CD4-positive, alpha-beta T cell treated with Interleukin-21 for 1 hour (primary cell): Measurements from ENCODE around the gene SULT1C4.

Source experiments
- DNase-seq: peaks from one replicate; pipeline ENCODE4 v3.0.0-alpha.2; 2020

The SULT1C4 gene

DNA sequence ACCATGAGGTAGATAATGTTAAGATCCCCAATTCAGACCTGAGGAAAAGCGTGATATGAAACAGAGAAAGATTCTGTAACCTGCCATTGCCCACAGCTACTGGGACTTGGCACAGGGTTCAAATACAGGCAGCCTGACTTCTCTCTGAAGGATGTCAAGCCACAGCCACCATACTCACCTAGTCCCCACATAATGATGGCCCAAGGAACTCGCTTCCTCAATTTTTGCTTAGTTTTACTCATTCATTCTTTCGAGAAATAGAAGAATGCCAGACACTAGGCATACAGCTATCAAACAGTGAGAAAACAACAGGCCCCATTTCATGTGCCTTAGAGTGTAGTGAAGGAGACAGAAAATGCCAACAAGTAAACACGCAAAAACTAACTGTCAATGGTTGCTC, 980 bp upstream of the SULT1C4 start:
- DNase-seq: no peak

DNA sequence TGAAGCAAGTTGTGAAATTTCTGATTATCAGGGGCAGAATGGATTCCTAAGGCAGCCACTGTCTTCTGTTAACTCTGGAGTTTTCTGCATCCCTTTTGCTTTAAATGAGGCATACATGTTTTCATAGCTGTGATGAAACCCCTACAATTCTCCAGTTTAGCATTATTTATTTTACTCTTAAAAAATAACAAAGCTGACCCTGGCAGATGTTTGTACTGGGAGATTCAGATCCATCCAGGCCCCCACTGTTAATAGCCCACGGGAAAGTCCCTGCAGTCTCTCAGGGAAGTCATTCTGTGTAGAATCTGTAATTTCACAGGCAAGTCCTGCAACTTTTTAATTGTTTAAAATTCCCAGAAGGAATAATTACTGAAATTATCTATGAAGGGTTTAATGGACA, 353 bp upstream of the SULT1C4 start:
- DNase-seq: no peak

DNA sequence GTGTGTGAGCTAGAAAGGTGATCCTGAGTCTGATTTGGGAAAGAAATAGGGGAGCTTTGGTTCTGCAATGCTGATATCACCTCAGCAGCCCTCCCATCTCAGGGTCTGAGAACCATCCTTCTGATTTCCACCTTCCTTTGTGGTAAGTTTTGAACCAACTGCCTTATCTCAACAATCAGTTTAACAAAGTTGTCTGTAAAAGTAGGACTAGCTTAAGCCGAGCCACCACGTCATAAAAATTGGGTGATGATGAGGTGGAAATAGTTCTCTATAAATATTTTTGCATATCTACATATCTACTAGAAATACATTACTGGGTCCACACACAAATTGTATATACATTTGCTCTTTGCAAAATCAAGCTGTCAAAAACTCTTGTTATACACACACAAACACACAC, 1.1 kb downstream of the SULT1C4 start:
- DNase-seq: no peak

DNA sequence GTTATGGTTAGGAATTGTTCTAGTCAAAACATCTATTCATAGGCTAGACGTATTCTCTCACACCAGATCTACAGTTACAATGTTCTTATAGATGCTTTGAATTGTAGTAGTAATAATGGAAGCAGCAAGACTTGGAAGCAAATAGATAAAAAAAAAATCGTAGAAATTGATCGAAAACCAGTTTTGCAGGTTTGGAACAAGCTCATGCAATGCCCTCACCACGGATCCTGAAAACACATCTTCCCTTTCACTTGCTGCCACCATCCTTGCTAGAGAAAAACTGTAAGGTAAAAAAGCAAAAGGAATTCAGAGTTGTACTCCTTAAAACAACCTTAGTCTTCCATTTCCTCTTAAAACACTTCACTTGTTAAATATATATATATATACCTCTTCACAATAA, 4.4 kb downstream of the SULT1C4 start:
- no peak for DNase-seq

DNA sequence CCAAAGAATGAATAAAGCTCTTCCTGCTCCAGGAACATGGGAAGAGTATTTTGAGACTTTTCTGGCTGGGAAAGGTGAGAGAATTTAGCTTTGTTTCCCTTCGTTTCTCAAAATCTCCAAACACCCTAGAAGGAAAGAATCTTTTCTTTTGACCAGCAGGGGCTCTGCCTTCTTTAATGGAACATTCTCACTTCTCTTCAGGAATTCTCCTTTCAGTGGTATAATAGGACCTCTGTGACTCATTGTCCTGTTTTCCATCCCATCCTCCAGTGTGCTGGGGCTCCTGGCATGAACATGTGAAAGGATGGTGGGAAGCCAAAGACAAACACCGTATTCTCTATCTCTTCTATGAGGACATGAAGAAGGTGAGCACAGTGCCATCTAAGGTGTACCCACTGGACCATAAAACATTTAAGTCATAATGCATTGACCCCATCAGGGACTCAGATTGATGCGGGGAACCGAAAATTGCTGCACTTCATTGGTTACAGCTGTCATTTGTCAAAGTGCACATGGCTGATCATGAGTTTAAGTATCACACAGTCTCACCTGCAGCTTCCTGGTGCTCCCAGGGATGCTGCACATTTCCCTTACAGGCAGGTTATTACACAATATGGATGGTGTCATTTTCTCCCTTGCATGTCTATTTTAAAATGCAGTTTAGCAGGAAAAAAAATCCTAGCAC, 5.5 kb downstream of the SULT1C4 start:
- no peak for DNase-seq

DNA sequence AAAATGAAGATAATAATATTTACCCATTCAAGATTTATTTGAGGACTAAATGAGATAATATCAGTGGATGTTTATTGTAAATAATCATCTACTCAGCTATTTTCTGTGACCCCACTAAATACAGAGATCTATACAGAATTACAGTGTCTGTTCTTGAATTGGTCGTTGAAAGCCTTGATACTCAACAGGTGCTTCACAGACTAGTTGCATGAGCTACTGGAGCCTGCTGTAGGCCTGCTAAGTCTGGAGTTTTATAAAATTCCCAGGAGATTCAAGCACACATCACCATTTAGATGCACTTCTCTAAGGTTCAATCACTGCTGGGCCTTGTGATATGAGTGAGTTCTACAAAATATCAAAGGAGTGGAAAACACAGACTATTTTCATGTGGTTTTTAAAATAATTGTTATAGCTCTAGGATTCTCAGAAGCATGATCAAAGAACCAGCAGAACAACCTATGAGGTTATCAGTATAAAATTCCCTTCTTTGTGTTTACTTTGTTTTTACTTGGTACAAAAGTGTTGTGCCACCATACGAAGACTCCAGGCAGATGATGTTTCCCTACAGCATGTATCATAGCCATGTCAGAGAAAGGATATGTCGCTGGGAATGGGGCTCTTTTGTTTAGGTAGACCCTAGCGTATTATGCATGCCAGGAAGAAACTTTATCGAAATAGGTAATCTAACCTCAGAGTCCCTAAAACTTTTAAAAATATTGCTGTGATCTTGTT, 7.1 kb downstream of the SULT1C4 start:
- DNase-seq: no peak

DNA sequence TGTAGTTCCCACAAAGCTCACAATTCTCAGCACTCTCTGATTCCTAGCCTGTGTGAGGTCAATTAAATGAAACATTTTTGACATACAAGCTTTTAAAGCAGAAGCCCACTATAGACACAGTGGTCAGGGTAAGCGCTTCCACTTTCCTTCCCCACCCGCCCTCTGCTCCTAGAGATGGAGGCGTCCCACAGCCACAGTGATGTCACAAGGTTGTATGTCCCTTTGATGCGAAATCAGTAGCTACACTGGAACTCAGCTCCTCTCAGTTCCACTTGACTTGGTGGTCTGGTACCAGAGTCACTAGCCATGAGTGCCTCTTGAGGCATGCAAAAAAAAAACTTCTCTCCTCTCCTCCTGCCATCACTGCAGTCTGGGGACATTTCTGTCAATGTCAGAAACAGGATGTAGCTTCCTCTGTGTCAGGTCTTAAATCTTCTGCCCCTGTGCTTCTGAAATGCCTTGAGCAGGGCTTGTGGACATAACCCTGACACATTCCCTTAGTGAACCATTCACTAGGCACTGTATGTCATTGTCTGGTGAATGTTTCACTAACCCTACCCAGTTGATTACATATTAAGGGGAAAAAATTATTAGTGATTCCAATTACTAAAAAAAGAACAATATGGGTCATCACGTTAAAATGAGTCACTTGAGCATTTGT, 7.8 kb downstream of the SULT1C4 start:
- DNase-seq: no peak

DNA sequence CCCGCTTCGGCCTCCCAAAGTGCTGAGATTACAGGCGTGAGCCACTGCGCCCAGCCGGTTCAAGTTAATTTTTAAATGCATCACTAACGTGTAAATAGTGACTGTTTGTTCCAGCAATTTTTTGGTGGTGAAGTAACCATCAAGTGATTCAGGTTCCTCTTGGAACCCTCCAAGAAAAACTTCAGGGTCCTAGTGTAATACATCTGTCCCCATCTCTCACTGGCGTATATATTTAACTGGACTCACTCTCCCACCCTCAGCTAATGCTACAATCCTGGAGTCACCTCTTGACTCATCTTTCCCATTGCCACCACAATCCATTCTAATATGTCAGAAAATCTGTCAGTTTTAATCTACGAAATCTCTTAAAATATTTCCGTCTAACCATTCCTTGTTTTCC, 10.3 kb downstream of the SULT1C4 start:
- no peak for DNase-seq

DNA sequence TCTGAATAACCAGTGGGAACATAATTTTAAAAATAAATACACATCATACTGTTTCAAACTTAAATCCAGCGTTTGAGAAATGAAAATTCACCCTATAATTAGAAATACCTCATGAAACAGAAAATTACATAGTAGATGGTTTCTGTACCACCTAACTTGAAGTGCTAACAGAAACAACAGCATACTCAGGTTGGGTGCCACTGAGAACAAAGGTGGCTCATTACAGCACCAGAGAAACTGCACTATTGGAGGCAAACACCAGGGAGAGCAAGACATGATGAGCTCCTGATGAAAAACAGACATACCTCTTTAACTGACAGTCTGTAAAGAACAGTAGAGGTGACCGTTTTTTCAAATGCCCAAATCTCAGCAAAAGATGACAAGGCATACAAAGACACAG, 12.6 kb downstream of the SULT1C4 start:
- DNase-seq: no peak

DNA sequence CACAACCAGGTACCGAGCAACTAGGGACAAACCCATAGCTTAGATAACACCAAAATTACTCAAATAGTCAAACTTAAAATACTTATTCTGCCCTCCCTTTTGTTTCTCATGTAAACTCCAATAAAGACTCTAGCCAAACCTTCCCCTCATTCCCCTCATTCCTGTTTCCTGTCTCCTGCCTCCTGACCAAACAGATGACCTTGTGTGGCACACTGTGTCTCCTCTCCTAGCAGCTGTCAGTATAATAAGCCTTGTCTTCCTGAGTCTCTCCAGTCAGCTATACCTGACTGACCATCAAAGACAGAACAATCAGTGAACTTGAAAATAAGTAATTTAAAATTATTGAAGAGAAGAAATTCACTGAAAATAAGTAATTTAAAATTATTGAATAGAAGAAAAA, 14.3 kb downstream of the SULT1C4 start:
- DNase-seq: no peak

DNA sequence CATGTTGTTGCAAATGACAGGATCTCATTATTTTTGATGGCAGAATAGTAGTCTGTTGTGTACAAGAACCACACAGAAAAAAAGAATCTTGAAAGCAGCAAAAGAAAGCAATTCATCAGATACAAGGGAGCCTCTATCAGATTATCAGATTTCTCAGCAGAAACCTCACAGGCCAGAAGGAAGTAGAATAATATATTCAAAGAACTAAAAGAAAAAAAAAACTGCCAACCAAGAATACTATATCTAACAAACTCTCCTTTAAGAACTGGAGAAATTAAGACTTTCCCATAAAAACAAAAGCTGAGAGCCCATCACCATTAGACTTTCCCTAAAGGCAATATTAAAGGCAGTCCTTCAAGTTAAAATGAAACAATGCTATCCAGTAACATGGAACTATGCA, 15.4 kb downstream of the SULT1C4 start:
- DNase-seq: no peak

DNA sequence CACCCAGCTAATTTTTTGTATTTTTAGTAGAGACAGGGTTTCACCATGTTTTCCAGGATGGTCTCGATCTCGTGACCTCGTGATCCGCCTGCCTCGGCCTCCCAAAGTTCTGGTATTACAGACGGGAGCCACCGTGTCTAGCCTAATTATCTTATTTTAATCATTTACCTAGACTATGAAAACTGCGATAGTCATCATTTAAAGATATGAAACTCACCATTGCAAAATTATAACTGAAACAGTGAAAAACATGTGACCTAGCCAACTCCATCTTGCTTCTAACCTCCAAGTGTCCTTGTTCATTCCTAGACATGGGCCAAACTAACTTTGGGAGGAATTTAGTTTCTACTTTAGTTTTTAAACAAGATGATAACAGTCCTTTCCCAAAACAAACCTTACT, 17.4 kb downstream of the SULT1C4 start:
- no peak for DNase-seq

DNA sequence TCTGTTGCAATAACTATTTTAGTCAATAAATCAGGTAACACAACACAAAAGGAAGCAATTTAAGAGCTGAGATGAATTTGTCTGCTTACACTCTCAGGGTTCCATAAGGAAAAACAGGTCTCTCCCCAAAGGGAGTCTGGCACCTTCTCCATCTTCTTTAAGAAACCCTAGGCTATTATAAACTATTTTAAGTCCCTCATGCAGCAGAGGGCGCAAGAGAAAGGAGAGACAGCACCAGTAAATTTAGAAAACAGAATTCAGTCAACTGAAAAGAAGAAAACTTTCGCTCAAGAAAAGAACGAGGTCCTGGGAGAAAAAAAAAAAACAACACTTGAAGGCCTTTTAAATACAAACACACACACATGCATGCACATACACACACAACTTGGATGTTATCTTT, 19.1 kb downstream of the SULT1C4 start:
- DNase-seq: no peak

DNA sequence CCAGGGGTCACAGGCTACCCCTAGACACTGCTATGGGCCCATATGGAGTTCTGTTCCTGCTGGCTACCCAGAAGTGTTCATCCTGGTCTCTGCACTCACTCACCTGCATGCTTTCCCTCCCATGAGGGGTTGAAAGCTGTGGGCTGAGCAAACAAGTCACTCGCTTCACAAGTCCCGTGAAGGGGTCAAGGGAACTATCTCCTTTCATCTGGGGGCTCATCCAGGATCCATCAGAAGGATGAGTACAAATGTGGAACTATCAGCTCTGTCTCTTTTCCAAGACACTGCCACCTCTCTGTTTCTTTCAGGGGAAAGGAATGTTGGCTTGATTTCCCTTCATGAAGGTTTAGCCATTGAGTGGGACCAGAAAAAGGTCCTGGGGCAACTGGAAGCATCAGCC, 21.7 kb downstream of the SULT1C4 start:
- DNase-seq: no peak

DNA sequence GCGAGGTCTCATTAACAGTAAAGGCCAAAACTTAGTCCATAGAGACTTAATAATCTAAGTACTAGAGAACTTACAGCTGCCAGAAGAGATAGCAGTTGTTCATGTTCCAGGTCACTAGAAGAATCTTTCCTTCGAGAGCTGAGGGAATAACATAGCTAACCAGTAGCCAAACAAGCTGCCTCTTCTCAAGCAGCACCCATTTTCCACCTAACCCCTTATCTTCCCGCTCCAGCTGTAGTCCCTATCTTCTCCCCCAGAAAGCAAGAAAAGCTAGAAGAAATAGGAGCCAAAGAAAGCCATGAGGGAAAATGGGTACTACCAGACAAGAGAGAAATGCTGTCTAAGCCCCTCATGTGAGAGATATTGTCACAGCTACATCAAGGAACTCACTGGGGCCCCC, 24.0 kb downstream of the SULT1C4 start:
- DNase-seq: no peak

DNA sequence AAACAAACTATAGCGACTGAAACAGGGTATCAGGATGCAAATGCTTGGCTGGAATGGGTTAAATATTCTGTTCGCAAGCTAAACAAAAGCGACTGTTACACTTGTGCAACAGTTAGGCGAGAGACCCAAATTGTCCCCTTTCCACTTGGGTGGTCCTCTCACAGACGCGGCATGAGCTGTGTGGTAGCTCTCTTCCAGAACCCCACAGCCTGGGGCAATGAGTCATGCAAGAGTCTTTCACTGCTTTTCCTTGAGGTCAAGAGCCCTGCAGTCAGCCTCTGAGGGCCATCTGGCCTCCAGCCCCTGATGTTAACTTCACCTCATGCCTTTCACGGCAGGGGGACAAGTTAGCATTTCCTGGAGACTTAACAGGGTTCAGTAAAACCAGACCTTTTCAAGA, 25.7 kb downstream of the SULT1C4 start:
- DNase-seq: no peak

DNA sequence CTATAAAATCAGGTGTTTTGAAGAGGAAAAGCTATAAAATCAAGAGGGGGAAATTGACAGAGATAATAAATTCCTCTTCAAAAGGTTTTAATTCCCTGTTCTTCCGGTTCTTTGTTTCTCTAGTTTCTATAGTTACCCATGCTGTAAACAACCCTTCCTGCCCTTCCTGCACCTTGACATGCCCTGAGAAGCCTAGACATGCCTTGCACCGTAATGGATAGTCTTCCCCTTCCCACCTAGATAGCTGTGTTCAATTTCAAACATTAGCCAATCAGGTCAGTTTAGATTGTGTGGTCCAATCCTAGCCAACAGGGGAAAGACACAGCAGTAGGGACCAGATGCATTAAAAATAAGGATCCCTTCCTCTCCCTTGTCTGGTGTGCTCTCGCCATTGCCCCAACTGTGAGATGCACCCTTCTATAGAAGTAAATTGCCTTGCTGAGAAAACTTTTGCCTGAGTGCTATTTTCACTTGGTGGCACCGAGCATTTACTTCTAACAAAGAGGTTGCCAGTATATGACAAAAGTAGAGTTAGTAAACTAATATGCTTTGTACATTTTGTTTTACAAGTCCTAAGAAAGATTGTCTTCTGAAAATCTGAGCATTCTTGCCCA, 27.1 kb downstream of the SULT1C4 start:
- DNase-seq: no peak

DNA sequence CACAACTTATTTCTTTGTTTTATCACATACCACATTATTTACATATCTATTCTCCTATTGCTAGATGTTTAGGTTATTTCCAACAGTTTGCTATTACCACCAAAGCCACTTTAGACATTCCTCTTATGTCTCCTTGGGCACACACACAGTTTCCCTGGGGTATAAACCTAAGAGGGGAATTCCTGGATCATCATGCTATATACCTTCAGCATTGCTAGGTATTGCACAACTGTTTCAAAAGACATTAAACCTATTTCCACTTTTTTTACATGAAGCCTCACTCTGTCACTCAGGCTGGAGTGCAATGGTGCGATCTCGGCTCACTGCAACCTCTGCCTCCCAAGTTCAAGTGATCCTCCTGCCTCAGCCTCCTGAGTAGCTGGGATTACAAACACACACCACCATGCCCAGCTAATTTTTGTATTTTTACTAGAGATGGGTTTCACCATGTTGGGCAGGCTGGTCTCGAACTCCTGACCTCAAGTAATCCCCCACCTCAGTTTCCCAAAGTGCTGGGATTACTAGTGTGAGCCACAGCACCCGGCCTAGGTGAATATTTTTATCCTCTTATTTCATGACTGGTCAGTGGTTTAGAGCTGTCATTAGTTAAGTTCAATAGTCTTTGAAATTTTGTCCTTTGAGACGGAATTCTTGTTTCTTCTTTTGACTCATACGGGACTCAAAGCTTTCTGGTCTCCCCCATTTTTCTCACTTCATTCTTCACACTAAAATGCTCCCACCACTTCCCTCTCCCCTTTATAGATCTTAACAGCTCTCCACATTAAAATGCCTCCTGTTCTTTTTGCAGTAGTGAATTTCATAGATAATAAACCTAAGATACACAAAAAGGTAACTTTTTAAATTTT, 30.3 kb downstream of the SULT1C4 start:
- DNase-seq: no peak

DNA sequence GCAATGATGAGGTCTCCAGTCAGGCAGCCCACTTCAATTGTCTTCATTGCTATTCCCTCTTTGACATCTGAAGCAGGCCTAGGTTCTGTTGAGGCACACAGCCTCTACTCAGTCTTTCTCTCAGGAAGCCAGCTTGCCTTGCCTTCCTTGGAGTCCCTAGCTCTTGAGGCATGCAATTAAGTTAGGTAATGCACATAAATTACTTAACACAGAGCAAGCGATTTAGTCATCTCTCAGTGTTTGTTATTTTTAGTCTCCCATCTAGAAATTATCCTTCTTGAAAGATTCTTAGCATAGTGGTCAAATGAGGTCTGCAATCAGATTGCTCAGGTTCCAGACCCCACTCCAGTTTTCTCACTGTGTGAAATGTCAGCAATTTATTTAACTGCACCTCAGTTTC, 32.0 kb downstream of the SULT1C4 start:
- DNase-seq: no peak

DNA sequence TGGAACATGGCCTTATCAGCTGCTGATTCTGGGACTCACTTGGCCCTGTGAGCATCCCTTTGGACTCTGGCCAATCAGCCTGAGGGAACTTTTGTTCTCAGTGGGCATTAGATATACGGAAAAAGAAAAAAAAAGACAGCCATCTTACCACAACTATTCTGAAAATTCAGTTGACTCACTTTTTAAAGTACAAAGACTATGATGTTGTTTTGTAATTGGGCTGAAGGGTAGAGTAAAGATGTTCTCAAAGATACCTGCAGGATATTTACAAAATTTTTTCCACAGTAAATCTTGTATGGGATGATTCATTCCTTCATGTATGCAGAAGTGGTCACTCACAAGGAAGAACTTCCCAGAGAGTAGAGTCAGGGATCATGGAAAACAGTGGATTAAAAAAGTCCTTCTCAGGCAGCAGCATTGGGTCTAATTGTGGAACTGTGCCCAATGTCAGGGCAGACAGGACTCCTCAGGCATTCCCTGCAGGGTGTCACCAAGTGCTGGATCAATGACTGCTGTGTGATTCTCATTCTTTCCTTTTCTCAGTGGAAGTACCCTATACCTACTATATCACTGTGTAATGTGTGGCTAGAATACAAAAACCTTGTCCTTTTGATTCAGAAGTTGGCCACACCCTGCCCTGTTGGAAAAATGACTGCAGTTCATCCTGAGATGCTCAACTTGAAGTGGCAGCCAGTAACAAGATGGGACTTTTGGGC, 35.4 kb downstream of the SULT1C4 start:
- DNase-seq: no peak

DNA sequence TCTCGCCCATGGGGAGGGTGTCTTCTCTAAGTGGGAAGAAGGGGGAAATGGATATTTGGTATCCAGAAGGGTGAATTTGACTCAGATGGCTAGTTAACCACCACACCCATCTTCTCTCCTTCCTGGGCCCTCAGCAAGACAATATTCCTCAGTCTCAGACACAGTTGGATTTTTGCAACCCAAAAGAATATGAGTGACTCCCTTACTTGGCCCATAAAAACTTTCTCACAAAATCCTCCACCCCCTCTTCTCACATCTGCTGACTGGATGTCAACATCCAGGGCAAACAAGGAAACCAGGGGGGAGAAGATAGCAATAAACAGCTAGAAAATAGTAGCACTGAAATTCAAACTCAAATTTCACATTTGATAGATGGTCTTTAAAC, 35.9 kb downstream of the SULT1C4 start:
- DNase-seq: no peak

DNA sequence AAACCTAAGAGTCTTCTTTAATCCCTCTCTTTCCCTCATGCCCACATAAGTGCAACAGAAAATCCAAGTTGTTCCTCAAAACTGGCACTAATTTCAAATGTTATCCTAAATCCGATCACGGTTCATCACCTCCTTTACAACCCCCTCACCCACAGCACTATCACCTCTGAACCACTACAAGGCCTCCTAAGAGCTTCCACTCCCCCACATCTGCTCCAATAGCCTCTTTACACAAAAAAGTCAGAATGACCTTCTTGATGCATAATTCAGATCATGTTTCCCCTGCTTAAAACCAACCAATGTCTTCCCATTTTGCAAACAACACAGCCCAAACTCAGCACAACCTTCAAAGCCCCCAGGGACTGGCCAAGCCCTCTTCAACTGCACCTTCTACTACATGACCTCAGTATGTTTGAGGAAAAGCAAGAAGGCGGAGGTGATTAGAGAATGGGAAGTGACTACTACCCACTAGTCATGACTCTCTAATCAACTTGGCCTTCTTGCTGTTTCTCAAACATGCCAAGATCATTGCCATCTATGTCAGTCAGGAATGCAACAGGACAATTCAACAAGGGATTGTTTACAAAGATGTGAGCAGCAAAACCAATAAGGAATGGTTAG, 36.6 kb downstream of the SULT1C4 start:
- no peak for DNase-seq
